SK-N-SH (cell line): ENCODE measurements around the gene TMCC3. TPM values are rescaled to one million over a fixed set of nuclear protein-coding genes. Genes with fewer than 3 reads are reported as not detected.

Experiments used
- CTCF ChIA-PET: fragments of 300-600, 350-600 bp; formaldehyde crosslinking; extraction: SDS; loops from one replicate; lab custom pipeline; 2021; lab: Yijun Ruan, JAX
- POLR2A ChIA-PET: fragments of 350-600 bp; sonication (Branson Sonifier 250); formaldehyde crosslinking; extraction: SDS; loops from one replicate; lab custom pipeline; 2020; ENCODE audit warnings: antibody characterized with exemption, inconsistent platforms; lab: Yijun Ruan, JAX
- DNase-seq: peaks from one replicate; pipeline ENCODE4 v3.0.0; 2012
- H2AFZ ChIP-seq: fragments of 200-600 bp; sonication (generic); 2 replicates; pipeline ENCODE4 v1.8.1; 2016; ENCODE audit warnings: antibody characterized with exemption, mild to moderate bottlenecking, low read depth
- H3F3A ChIP-seq: fragments of 200-600 bp; sonication (generic); replicated peaks from 2 replicates; pipeline ENCODE3; 2016; ENCODE audit warnings: antibody characterized with exemption, mild to moderate bottlenecking; ENCODE audit not compliant: insufficient read depth
- H3K27ac ChIP-seq, 2 experiments: fragments of 200-500 bp in 1 of 2; fragments of 200-600 bp in 1 of 2; sonication (Bioruptor generic) in 1 of 2; sonication (generic), shearing (Covaris generic) in 1 of 2; 2 replicates each; pipeline versions ENCODE4 v1.5.1 to v1.6.1; 2014 to 2016; ENCODE audit warnings: low read depth in 2 of 2, inconsistent platforms in 1 of 2, low read length in 1 of 2, mild to moderate bottlenecking in 1 of 2, mixed read lengths in 1 of 2
- H3K27me3 ChIP-seq: fragments of 200-600 bp; sonication (generic), shearing (Covaris generic); 2 replicates; pipeline ENCODE4 v1.6.1; 2016; ENCODE audit warnings: mixed run types; ENCODE audit not compliant: insufficient read depth
- H3K36me3 ChIP-seq, 2 experiments: fragments of 200-500 bp in 1 of 2; fragments of 200-600 bp in 1 of 2; sonication (Bioruptor generic) in 1 of 2; sonication (generic) in 1 of 2; replicated peaks in 1 of 2; 2 replicates each; pipeline versions ENCODE3 to v1.5.1; 2014 to 2016; ENCODE audit warnings: low read length in 1 of 2, mild to moderate bottlenecking in 1 of 2; ENCODE audit not compliant: insufficient read depth in 2 of 2, control insufficient read depth in 1 of 2
- H3K4me1 ChIP-seq, 2 experiments: fragments of 200-500 bp in 1 of 2; fragments of 200-600 bp in 1 of 2; sonication (Bioruptor generic) in 1 of 2; sonication (generic), shearing (Covaris generic) in 1 of 2; 2 replicates each; pipeline versions ENCODE4 v1.5.1 to v1.6.1; 2014 to 2016; ENCODE audit warnings: low read depth in 1 of 2, low read length in 1 of 2, mixed run types in 1 of 2; ENCODE audit not compliant: insufficient read depth in 2 of 2, control insufficient read depth in 1 of 2
- H3K4me2 ChIP-seq: fragments of 200-600 bp; sonication (generic), shearing (Covaris generic); 2 replicates; pipeline ENCODE4 v1.6.1; 2017; ENCODE audit warnings: mixed run types
- H3K4me3 ChIP-seq, 2 experiments: fragments of 200-500 bp in 1 of 2; fragments of 200-600 bp in 1 of 2; sonication (Bioruptor generic) in 1 of 2; sonication (generic), shearing (Covaris generic) in 1 of 2; 2 replicates each; pipeline versions ENCODE4 v1.5.1 to v1.8.1; 2014 to 2016; ENCODE audit warnings: low read depth in 2 of 2, inconsistent platforms in 1 of 2, low read length in 1 of 2, mild to moderate bottlenecking in 1 of 2, mixed read lengths in 1 of 2, moderate library complexity in 1 of 2
- H3K79me2 ChIP-seq: fragments of 200-600 bp; sonication (generic); 2 replicates; pipeline ENCODE4 v1.8.1; 2017; ENCODE audit warnings: mild to moderate bottlenecking; ENCODE audit not compliant: insufficient read depth
- H3K9ac ChIP-seq: fragments of 200-600 bp; sonication (generic); 2 replicates; pipeline ENCODE4 v1.6.1; 2017; ENCODE audit warnings: mixed run types
- H3K9me2 ChIP-seq: fragments of 200-600 bp; sonication (generic); 2 replicates; pipeline ENCODE4 v1.6.1; 2017; ENCODE audit warnings: mixed run types
- H3K9me3 ChIP-seq: fragments of 200-600 bp; sonication (generic); 2 replicates; pipeline ENCODE4 v1.6.1; 2017; ENCODE audit warnings: mixed run types, mild to moderate bottlenecking, moderate library complexity
- H4K20me1 ChIP-seq: fragments of 200-600 bp; sonication (generic); 2 replicates; pipeline ENCODE4 v1.6.1; 2017; ENCODE audit warnings: mild to moderate bottlenecking, mixed run types; ENCODE audit not compliant: insufficient read depth
- FOXM1 ChIP-seq: IDR thresholded peaks from 2 replicates; pipeline ENCODE4 v1.4.0; 2012; ENCODE audit warnings: low read depth, mild to moderate bottlenecking
- GABPA ChIP-seq: IDR thresholded peaks from 2 replicates; pipeline ENCODE4 v1.4.0; 2012; ENCODE audit warnings: low read depth, mild to moderate bottlenecking
- IRF3 ChIP-seq: fragments of 150-350 bp; IDR thresholded peaks from 2 replicates; pipeline ENCODE4 v1.6.1; 2016; ENCODE audit warnings: mild to moderate bottlenecking, low read depth, low read length
- MEF2A ChIP-seq: IDR thresholded peaks from 2 replicates; pipeline ENCODE4 v1.4.0; 2012; ENCODE audit warnings: low read depth, borderline replicate concordance
- MXI1 ChIP-seq: IDR thresholded peaks from 2 replicates; pipeline ENCODE4 v1.6.1; 2012; ENCODE audit warnings: mild to moderate bottlenecking, low read depth, low read length, improper control_type of control experiment
- NFIC ChIP-seq: IDR thresholded peaks from 2 replicates; pipeline ENCODE4 v1.4.0; 2012; ENCODE audit warnings: borderline replicate concordance
- RAD21 ChIP-seq: IDR thresholded peaks from 2 replicates; pipeline ENCODE4 v1.6.1; 2012; ENCODE audit warnings: mild to moderate bottlenecking, low read length
- RCOR1 ChIP-seq: fragments of 150-350 bp; IDR thresholded peaks from 2 replicates; pipeline ENCODE4 v1.6.1; 2017; ENCODE audit warnings: antibody characterized with exemption, low read length
- SIN3A ChIP-seq: IDR thresholded peaks from 2 replicates; pipeline ENCODE4 v1.6.1; 2012; ENCODE audit warnings: low read depth, mild to moderate bottlenecking, low read length, moderate library complexity, borderline replicate concordance
- TAF1 ChIP-seq: IDR thresholded peaks from 2 replicates; pipeline ENCODE4 v1.6.1; 2012; ENCODE audit warnings: low read depth, mild to moderate bottlenecking, low read length, moderate library complexity, borderline replicate concordance
- TEAD4 ChIP-seq: IDR thresholded peaks from 2 replicates; pipeline ENCODE4 v1.4.0; 2012; ENCODE audit warnings: mild to moderate bottlenecking, borderline replicate concordance; ENCODE audit not compliant: insufficient read depth
- USF1 ChIP-seq: IDR thresholded peaks from 2 replicates; pipeline ENCODE4 v1.4.0; 2012; ENCODE audit warnings: low read depth, borderline replicate concordance
- USF2 ChIP-seq: fragments of 150-350 bp; IDR thresholded peaks from 2 replicates; pipeline ENCODE4 v1.6.1; 2017; ENCODE audit warnings: antibody characterized with exemption, low read length, low read depth, borderline replicate concordance
- ZBTB33 ChIP-seq: IDR thresholded peaks from 2 replicates; pipeline ENCODE4 v1.4.0; 2012; ENCODE audit warnings: low read depth, borderline replicate concordance
- WGBS: methylation state at CpG from one replicate; pipeline ENCODE4 v1.1.6; 2017; ENCODE audit warnings: low lambda C conversion rate; 5-methylcytosine and 5-hydroxymethylcytosine counted together
- polyA plus RNA-seq, 3 experiments: library from polyadenylated mRNA; depleted of rRNA; stranded (reverse); fragments of >200 nt; gene quantifications; 2 replicates each; pipeline ENCODE4 v1.2.3, GENCODE V29; 2012

Gene TMCC3
- polyA plus RNA-seq, 1 of the 3 experiments (the other 2 are of a cell fraction), result 0.53 TPM

- TF ChIP-seq IRF3, result no peak
- no peak for TF ChIP-seq MXI1
- TF ChIP-seq, all 33 proteins: peak for 0
Measured at GRCh38 chr12:94686834-94687628, 36.7 kb upstream of the TMCC3 start (continued).

GRCh38 chr12:94684416-94685142, 34.2 kb upstream of the TMCC3 start:
- POLR2A ChIA-PET, result no interaction called here
- Histone ChIP-seq H3K27me3 (no peaks in the 10 kb centered on the region), H3K4me3 (no peak overlapping the region), H3K36me3 (no peaks in the 10 kb centered on the region), H3F3A (no peaks in the 10 kb centered on the region), H3K27ac (no peak overlapping the region), H3K4me1 (no peaks in the 10 kb centered on the region), H3K9me3 (no peaks in the 10 kb centered on the region), H4K20me1 (no peaks in the 10 kb centered on the region), H3K79me2 (no peaks in the 10 kb centered on the region), H3K9me2 (no peaks in the 10 kb centered on the region), H3K9ac (no peak overlapping the region), H3K4me2 (no peak overlapping the region), H2AFZ (no peak overlapping the region)
- TF ChIP-seq FOXM1, result no peak
- TF ChIP-seq USF1, result no peak
- no peak for TF ChIP-seq RAD21
- TF ChIP-seq TEAD4, result no peak
- no peak for TF ChIP-seq SIN3A
- no peak for TF ChIP-seq GABPA
- TF ChIP-seq RCOR1, result no peak
- no peak for TF ChIP-seq TAF1
- TF ChIP-seq NFIC, result no peak
- no peak for TF ChIP-seq MEF2A
- TF ChIP-seq MXI1, result no peak
- no peak for TF ChIP-seq USF2
- no peak for TF ChIP-seq ZBTB33
- no peak for DNase-seq
- 57% methylated on average over 6 of the region's 7 CpGs for WGBS
- CTCF ChIA-PET, result no interaction called here
